Smooth muscle cell (in vitro differentiated cells): ENCODE data around the gene ONECUT3. TPM values are rescaled to one million over a fixed set of nuclear protein-coding genes. Genes with fewer than 3 reads are reported as not detected.
"Not testable (repeated sequence)": the region's sequence is repeated elsewhere in the genome, so short reads cannot be mapped to it uniquely, and the experiment has no call there.

Experiments used
- DNase-seq: peaks from one replicate; lab custom pipeline; 2025; ENCODE audit not compliant: unreplicated experiment; lab: John Stamatoyannopoulos, UW
- H2AFZ ChIP-seq: fragments of 200-600 bp; sonication (generic); 2 replicates; pipeline ENCODE4 v1.6.0; 2016; ENCODE audit warnings: antibody characterized with exemption, low read depth, mild to moderate bottlenecking
- H3F3A ChIP-seq: fragments of 200-600 bp; sonication (generic); 2 replicates; pipeline ENCODE4 v1.6.0; 2017; ENCODE audit warnings: antibody characterized with exemption, low read depth
- H3K27ac ChIP-seq: fragments of 200-600 bp; sonication (generic); 2 replicates; pipeline ENCODE4 v1.5.1; 2016; ENCODE audit warnings: low read depth, mild to moderate bottlenecking
- H3K27me3 ChIP-seq: fragments of 200-600 bp; sonication (generic); 2 replicates; pipeline ENCODE4 v1.6.1; 2016; ENCODE audit warnings: low read depth, mild to moderate bottlenecking
- H3K36me3 ChIP-seq: fragments of 200-600 bp; sonication (generic); 2 replicates; pipeline ENCODE4 v1.5.1; 2016; ENCODE audit warnings: low read depth
- H3K4me1 ChIP-seq: fragments of 200-600 bp; sonication (generic); 2 replicates; pipeline ENCODE4 v1.5.1; 2016; ENCODE audit warnings: low read depth
- H3K4me2 ChIP-seq: fragments of 200-600 bp; sonication (generic); 2 replicates; pipeline ENCODE4 v1.6.0; 2016; ENCODE audit warnings: mild to moderate bottlenecking
- H3K4me3 ChIP-seq: fragments of 200-600 bp; sonication (generic); 2 replicates; pipeline ENCODE4 v1.5.1; 2016; ENCODE audit warnings: mild to moderate bottlenecking
- H3K79me2 ChIP-seq: fragments of 200-600 bp; sonication (generic); 2 replicates; pipeline ENCODE4 v1.6.0; 2016; ENCODE audit warnings: low read depth, mild to moderate bottlenecking
- H3K9ac ChIP-seq: fragments of 200-600 bp; sonication (generic); 2 replicates; pipeline ENCODE4 v1.6.0; 2016; ENCODE audit warnings: low read depth
- H3K9me3 ChIP-seq: fragments of 200-600 bp; sonication (generic); replicated peaks from 2 replicates; pipeline ENCODE4 v1.5.1; 2016; ENCODE audit warnings: low read depth
- H4K20me1 ChIP-seq: fragments of 200-600 bp; sonication (generic); 2 replicates; pipeline ENCODE4 v1.6.0; 2016; ENCODE audit warnings: low read depth
- CTCF ChIP-seq: fragments of 200-600 bp; sonication (generic); IDR thresholded peaks from 2 replicates; pipeline ENCODE4 v1.5.1; 2017; ENCODE audit warnings: borderline replicate concordance, mild to moderate bottlenecking, antibody characterized with exemption; ENCODE audit not compliant: insufficient read depth, poor library complexity, severe bottlenecking
- WGBS: methylation state at CpG from one replicate; pipeline ENCODE4 v1.1.7; 2016; ENCODE audit warnings: low lambda C conversion rate; 5-methylcytosine and 5-hydroxymethylcytosine counted together
- polyA plus RNA-seq: library from polyadenylated mRNA; unstranded; fragments of >200 nt; fragmentation: Nextera tagmentation; extraction: Ambion mirVana; gene quantifications from 2 replicates; pipeline ENCODE4 v1.2.1, GENCODE V29; 2016
- total RNA-seq: library from RNA; depleted of rRNA; stranded (reverse); fragments of >200 nt; gene quantifications from 2 replicates; pipeline ENCODE4 v1.2.3, GENCODE V29; 2014

The ONECUT3 gene
- total and polyA plus RNA-seq, 2 experiments from 2014 or later, result not detected

GRCh38 chr19:1796395-1797142 is 43.3 kb downstream of the ONECUT3 start:
- H3K27ac ChIP-seq, result no peak overlapping the region
- H3K4me2 ChIP-seq, result no peak overlapping the region
- no peak overlapping the region for H2AFZ ChIP-seq
- DNase-seq, result no peak
- H3K4me3 ChIP-seq, result no peak overlapping the region
- H3K79me2 ChIP-seq, result no peaks in the 10 kb centered on the region
- H3K9me3 ChIP-seq, result no peaks in the 10 kb centered on the region
- no peaks in the 10 kb centered on the region for H3K27me3 ChIP-seq
- H4K20me1 ChIP-seq, result no peaks in the 10 kb centered on the region
- no peak overlapping the region for H3K9ac ChIP-seq
- no peaks in the 10 kb centered on the region for H3K36me3 ChIP-seq
- no peak for TF ChIP-seq CTCF
- H3F3A ChIP-seq, result no peaks in the 10 kb centered on the region
- no peaks in the 10 kb centered on the region for H3K4me1 ChIP-seq
- 90% methylated on average over 30 of the region's 52 CpGs for WGBS

GRCh38 chr19:1797313-1797712 is 44.0 kb downstream of the ONECUT3 start:
- WGBS, result 97% methylated on average over 7 of the region's 7 CpGs

GRCh38 chr19:1799695-1800342 is 46.5 kb downstream of the ONECUT3 start:
- no peaks in the 10 kb centered on the region for H3K9me3 ChIP-seq
- H3K4me2 ChIP-seq, result no peak overlapping the region
- no peak for DNase-seq
- no peaks in the 10 kb centered on the region for H4K20me1 ChIP-seq
- no peaks in the 10 kb centered on the region for H3K4me1 ChIP-seq
- no peak for TF ChIP-seq CTCF
- no peak overlapping the region for H3K4me3 ChIP-seq
- 93% methylated on average over 36 of the region's 36 CpGs for WGBS
- no peaks in the 10 kb centered on the region for H3F3A ChIP-seq
- no peaks in the 10 kb centered on the region for H3K36me3 ChIP-seq
- H3K27me3 ChIP-seq, result no peaks in the 10 kb centered on the region
- no peak overlapping the region for H3K9ac ChIP-seq
- H3K27ac ChIP-seq, result no peak overlapping the region
- no peak overlapping the region for H2AFZ ChIP-seq
- H3K79me2 ChIP-seq, result no peaks in the 10 kb centered on the region

More at GRCh38 chr19:1797313-1797712, 44.0 kb downstream of the ONECUT3 start:
- H3K79me2 ChIP-seq, H4K20me1 ChIP-seq, H3K4me1 ChIP-seq, H3K4me3 ChIP-seq, H3K36me3 ChIP-seq, H3K27ac ChIP-seq, DNase-seq, H2AFZ ChIP-seq, H3K9me3 ChIP-seq, H3K27me3 ChIP-seq, H3F3A ChIP-seq, H3K4me2 ChIP-seq, H3K9ac ChIP-seq: not testable (repeated sequence)

GRCh38 chr19:1804858-1805257 is 51.6 kb downstream of the ONECUT3 start:
- Histone ChIP-seq H3K27ac (no peak overlapping the region), H3K9me3 (no peaks in the 10 kb centered on the region), H3K79me2 (no peaks in the 10 kb centered on the region), H2AFZ (no peak overlapping the region), H3K4me1 (no peaks in the 10 kb centered on the region), H3K36me3 (no peaks in the 10 kb centered on the region), H3K4me3 (no peak overlapping the region), H3F3A (no peaks in the 10 kb centered on the region), H4K20me1 (no peaks in the 10 kb centered on the region), H3K9ac (no peak overlapping the region), H3K4me2 (no peak overlapping the region), H3K27me3 (no peaks in the 10 kb centered on the region)
- TF ChIP-seq CTCF, result no peak
- DNase-seq, result no peak
- WGBS, result 91% methylated on average over 6 of the region's 6 CpGs
